ENCODE measurements around the gene TPGS1.
A peak's percentile ranks its signal among the peaks of the same experiment; 100 is the strongest.
"Not testable (repeated sequence)": the region's sequence is repeated elsewhere in the genome, so short reads cannot be mapped to it uniquely, and the experiment has no call there.

Gene TPGS1

GRCh38 chr19:475360-475759, 31.9 kb upstream of the TPGS1 start:
- no peak for DNase-seq (ENCODE audit: low read depth)

- DNase-seq (ENCODE audit: low read depth) = no peak
Observed at GRCh38 chr19:478236-478903, 28.9 kb upstream of the TPGS1 start.

DNA sequence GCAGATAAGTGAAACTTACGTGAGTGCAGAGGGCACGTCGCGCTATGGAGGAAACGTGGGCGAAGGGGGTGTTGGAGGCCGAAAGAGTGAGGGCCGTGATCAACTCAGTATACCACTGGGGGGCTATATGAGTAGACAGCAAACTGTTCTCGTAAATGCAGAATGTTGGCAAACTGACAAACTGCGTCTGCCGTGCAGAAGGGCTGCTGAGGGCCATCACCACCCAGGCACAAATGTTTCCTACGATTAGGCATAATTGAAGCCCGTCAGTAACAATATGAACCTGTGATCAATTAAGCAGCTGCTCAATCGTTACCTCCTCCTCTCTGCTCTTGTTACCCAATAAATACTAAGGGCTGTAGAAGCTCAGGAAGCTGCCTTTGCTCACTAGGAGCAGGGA, 28.3 kb upstream of the TPGS1 start:
- no peak for DNase-seq (ENCODE audit: low read depth)

- no peak for DNase-seq (ENCODE audit: low read depth)
Observed at GRCh38 chr19:480016-480855, 27.1 kb upstream of the TPGS1 start.

DNA sequence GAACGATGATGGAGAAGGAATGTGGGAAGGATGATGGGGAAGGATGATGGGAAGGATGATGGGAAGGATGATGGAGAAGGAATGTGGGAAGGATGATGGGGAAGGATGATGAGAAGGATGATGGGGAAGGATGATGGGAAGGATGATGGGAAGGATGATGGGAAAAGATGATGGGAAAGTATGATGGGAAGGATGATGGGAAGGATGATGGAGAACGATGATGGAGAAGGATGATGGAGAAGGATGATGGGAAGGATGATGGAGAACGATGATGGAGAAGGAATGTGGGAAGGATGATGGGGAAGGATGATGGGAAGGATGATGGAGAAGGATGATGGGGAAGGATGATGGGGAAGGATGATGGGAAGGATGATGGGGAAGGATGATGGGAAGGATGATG, 26.2 kb upstream of the TPGS1 start:
- DNase-seq (ENCODE audit: low read depth) = not testable (repeated sequence)

GRCh38 chr19:482186-483041, 24.9 kb upstream of the TPGS1 start:
- no peak for DNase-seq (ENCODE audit: low read depth)

DNA sequence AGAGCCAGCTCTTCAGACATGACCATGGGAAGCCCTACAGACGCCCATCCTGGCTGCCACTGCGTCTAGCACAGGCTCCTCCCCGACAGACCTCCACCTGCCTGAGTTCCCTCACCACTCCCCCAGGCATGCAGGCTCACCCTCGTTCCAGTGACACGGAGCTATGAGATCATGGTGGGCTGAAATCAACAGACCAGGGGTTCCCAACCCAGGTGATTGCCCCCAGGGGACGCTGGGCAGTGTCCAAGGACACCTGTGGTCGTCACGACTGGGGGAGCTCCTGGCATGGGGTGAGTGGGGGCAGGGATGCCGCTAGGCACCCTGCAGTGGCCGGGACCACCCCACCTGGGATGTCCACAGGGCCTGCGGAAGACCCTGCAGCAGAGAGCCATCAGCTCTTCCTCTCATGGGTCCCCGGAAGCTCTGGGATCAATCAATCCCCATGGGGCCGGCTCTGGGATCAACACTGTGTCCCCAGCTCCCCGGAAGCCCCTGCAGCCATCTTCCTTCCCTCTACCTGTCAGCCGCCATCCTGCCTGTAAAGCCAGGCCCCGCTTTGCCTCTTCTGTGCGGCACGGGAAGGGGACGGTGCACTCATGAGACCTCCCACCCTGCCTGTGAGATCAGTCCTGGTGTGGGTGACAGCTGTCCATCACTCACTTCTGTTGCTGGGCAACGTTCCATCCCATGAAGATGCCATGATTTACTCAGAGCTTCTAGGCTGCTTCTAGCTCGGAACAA, 23.8 kb upstream of the TPGS1 start:
- no peak for DNase-seq (ENCODE audit: low read depth)

- no peak for DNase-seq (ENCODE audit: low read depth)
Observed at GRCh38 chr19:484494-484893, 22.8 kb upstream of the TPGS1 start.

GRCh38 chr19:485077-485476, 22.2 kb upstream of the TPGS1 start:
- DNase-seq (ENCODE audit: low read depth) = no peak

DNA sequence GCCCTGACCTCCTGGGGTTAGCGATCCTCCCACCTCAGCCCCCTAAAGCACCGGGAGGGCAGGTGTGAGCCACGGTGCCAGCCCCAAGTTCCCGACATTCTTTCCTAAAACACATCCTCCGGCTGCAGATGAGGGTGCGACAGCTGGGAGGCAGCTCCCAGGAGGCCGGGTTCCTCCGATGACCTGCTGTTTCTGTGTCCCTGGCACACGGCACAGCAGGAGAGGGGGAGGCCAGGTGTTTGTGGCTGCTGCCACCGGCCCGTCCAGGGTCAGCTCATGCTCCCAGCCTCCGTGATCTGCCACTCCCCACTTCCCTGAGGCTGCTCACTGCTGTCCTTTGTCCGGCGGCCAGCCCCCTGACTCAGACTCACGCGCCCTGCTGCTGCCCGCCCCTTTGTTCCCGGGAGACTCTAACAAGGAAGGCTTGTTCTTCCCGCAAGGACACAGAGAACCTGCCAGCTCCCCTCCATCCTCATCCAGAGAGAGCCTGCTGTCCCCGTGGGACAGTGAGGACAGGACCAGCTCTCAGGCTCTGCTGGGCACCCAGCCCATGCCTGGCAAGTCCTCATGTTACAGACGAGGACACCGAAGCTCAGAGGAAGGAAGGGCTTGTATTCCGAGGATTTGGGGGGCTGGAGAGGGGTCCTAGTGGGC, 21.6 kb upstream of the TPGS1 start:
- no peak for DNase-seq (ENCODE audit: low read depth)

DNA sequence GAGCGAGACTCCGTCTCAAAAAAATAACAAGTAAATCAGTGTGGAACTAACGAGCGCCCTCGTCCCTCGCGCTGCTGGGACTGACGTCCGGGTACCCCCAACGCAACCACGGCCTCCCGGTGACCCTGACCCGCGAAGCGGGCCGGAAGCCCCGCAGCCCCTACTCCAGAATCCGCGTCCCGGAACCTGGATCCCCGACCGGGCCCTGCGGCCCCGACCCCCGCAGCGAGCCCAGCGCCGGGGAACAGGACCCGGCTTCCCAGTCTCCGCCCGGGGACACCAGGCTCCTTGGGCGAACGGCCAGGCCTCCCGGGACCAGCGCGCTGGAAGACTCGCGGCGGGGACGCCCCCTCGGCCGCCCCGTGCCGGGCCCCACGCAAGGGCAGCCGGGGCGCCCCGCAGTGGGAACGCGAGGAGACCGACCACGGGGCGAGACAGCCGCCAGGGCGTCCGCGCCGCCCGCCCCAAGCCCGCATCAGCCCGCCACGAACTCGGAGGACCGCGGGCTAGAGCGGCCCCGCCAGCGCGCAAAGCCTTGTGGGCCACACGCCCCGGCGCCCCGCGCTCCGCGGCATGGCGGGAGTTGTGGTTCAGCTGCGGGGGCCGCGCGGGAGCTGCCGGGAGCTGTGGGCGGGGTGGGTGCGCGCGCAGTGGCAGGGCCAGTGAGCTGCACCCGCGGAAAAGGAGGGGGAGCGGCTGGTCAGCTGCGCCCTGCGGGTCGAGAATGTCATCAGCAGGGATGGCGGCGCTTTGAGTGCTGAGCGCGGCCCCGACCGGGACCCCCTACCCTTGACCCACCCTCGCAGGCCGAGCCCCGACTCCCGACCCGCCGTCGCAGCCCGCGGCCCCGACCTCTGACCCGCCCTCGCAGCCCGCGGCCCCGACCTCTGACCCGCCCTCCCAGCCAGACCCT, 18.5 kb upstream of the TPGS1 start:
- DNase-seq (ENCODE audit: low read depth) = peak; percentile 87

DNA sequence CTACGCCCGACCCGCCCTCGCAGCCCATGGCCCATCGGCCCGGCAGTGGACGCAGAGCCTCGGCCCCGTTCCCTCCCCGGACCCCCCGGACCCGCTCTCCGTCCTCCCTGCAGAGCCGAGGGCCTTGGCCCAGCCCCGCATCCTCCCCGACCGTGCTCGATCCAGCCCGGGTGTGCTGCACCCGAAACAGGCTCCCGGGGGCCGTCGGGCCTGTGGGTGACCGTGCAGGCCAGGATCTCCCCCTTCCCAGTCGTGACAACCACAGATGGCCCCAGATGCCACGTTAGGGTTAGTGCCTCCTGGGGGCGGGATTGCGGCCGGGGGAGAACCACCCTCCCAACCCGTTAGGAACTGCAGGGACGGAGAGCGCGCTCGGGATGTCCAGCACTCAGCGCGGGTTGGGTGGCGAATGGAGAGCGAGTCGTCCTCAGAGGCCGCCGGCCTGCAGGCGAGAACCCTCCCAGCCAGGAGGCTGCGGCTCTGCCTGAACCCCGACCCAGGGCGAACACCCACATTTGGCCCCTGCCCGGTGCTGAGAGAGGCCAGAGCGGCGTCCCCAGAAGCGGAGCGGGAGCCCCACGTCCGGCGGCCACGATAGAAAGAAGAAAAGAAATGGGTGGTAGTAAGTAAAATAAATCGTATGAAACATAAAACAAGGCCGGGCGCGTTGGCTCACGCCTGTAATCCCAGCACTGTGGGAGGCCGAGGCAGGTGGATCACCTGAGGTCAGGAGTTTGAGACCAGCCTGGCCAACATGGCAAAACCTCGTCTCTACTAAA, 17.7 kb upstream of the TPGS1 start:
- no peak for DNase-seq (ENCODE audit: low read depth)

DNA sequence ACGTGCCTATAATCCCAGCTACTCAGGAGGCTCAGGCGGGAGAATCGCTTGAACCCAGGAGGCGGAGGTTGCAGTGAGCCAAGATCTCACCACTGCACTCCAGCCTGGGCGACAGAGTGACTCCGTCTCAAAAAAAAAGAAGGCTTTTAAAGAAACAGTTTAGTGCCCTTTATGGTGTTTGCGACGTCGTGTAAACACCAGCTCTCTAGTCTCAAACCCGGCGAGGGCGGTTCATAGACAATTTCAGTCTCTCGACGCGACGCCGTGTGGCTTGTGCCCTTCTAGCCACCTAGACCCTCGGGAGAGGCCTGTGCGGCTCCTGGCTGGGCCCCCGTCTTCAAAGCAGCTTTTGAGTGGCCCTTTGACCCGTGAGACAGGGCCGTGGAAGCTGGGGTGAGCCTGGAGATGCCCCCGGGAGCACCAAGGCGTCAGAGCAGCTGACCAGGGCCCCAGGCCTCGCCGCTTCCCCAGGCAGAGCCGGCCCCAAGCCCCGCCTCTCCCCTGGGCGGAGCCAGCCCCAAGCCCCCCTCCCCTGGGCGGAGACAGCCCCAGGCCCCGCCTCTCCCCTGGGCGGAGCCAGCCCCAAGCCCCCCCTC, 16.1 kb upstream of the TPGS1 start:
- no peak for DNase-seq (ENCODE audit: low read depth)

- no peak for DNase-seq (ENCODE audit: low read depth)
Observed at GRCh38 chr19:492091-492531, 15.2 kb upstream of the TPGS1 start.

DNA sequence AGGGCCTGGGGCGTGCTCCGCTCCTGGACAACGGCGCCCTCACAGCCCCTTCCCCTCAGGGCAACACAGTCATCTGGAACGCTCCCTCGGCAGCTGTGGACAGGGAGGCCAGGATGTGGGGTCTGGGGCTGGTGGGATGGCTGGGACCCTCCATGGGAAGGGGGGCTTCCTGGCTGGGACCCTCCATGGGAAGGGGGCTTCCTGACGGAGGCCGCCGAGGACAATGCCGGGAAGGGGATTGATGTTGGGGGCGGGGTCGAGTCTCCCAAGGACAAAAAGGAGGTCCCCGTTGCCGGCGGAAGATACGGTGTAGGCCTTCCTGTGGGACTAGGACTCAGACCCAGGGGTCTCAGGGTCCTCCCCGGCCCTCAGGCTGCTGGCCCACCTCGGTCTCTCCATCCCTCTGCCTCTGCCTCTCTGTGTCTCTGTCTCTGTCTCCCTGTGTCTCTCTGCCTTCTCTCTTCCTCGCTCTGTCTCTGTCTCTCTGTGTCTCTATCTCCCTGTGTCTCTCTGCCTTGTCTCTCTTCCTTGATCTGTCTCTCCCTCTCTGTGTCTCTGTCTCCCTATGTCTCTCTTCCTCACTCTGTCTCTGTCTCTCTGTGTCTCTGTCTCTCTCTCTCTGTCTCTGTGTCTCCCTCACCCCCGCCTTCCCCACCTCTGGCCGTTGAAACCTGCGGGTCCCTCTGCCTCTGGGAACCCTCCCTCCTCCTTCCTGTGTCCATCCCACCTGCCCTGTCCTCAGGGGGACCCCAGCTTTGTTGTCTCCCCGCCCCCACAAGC, 13.7 kb upstream of the TPGS1 start:
- no peak for DNase-seq (ENCODE audit: low read depth)

DNA sequence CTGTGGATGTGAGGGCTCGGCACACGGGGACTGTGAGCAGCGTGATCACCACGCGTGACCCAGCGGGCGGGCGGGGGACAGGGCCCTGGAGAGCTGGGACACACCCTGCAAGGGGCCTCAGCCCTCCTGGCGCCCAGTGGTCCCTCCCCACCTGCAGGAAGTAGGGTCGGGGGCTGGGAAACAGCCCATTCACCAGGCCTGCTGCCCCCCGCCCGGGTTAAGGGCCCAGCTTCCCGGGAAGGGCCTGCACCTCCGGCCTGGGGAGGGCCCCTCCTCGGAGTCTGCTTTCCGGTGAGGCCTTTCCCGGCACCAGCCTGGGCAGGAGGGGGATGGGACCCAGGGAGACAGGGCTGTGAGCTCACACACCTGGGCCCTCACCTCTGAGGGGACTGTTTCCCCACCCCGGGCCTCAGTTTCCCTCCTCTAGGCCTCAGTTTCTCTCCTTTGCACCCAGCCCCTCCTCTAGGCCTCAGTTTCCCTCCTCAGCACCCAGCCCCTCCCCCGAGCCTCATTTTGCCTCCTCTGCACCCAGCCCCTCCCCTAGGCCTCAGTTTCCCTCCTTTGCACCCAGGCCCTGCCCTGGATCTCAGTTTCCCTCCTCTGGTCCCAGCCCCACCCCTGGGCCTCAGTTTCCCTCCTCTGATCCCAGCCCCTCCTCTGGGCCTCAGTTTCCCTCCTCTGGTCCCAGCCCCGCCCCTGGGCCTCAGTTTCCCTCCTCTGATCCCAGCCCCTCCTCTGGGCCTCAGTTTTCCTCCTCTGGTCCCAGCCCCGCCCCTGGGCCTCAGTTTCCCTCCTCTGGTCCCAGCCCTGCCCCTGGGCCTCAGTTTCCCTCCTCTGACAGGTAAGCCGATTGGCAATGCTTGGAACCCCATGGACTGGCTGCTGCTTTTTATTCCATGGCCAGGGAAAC, 12.9 kb upstream of the TPGS1 start:
- DNase-seq (ENCODE audit: low read depth) = no peak

- DNase-seq (ENCODE audit: low read depth) = no peak
Observed at GRCh38 chr19:495081-495401, 12.3 kb upstream of the TPGS1 start.

All from stimulated activated CD8-positive, alpha-beta memory T cell treated with anti-CD3 and anti-CD28 coated beads, Interleukin-15, amount 100 ng/mL, for 1 hour (primary cell).